ENCODE measurements around the gene RNLS. TPM values are rescaled to one million over a fixed set of nuclear protein-coding genes. Genes with fewer than 3 reads are reported as not detected.

The RNLS gene
- total RNA-seq, 1 experiment from 2014 or later = not detected

- ATAC-seq (no peak), DNase-seq (ENCODE audit: low read depth, low spot score) (no peak)
- H3K4me2 ChIP-seq (ENCODE audit: low read length) = no peak overlapping the region
- H3K4me1 ChIP-seq (ENCODE audit: control insufficient read depth in 1 of 2, insufficient read depth in 2 of 2, low read length in 2 of 2) = peaks cover 9 to 10% of the 10 kb centered on the region in 2 experiments; a peak in 3 of 4 replicates
- intact Hi-C loops (cut with micrococcal nuclease) = no loop called here
- no peak overlapping the region for H3K9ac ChIP-seq (ENCODE audit: low read length)
- H3K27ac ChIP-seq (ENCODE audit: low read depth, low read length) = no peak overlapping the region
- RAD21 ChIA-PET (ENCODE audit: low non-redundant PET in 1 of 2, low total read pairs in 2 of 2, uncharacterized antibody in 2 of 2, unreplicated experiment in 2 of 2) = no interaction called here
- H2AFZ ChIP-seq (ENCODE audit: low read depth, low read length, poor library complexity, severe bottlenecking) = no peak overlapping the region
- BruUV-seq (replicated peaks) = no TSS peak
- CTCF ChIA-PET = no interaction called here
- no peaks in the 10 kb centered on the region for H3K36me3 ChIP-seq (ENCODE audit: control insufficient read depth in 1 of 2, insufficient read depth in 2 of 2, low read length in 2 of 2)
- H3K9me3 ChIP-seq (ENCODE audit: control insufficient read depth in 1 of 2, insufficient read depth in 1 of 2, low read depth in 1 of 2, low read length in 2 of 2) = no peaks in the 10 kb centered on the region
- no peak for TF ChIP-seq POLR2A (IDR thresholded peaks at IDR 0.05; ENCODE audit: borderline replicate concordance, extremely low read depth, insufficient read depth, insufficient read length)
- TF ChIP-seq ELF1 (IDR thresholded peaks at IDR 0.05; ENCODE audit: borderline replicate concordance, low read depth) = no peak
- TF ChIP-seq SP1 (IDR thresholded peaks at IDR 0.05; ENCODE audit: low read depth) = no peak
- no peak for TF ChIP-seq REST (IDR thresholded peaks at IDR 0.05; ENCODE audit: low read depth)
- no peak for TF ChIP-seq ZFX (IDR thresholded peaks at IDR 0.05)
- no peak for TF ChIP-seq CEBPB (IDR thresholded peaks at IDR 0.05; ENCODE audit: low read depth)
- TF ChIP-seq ZNF274 (IDR thresholded peaks at IDR 0.05; ENCODE audit: low read depth, low read length) = no peak
- TF ChIP-seq RAD21 (IDR thresholded peaks at IDR 0.05; ENCODE audit: low read depth) = no peak
- TF ChIP-seq EZH2phosphoT487 (IDR thresholded peaks at IDR 0.05; ENCODE audit: borderline replicate concordance) = no peak
- TF ChIP-seq FOSL1 (IDR thresholded peaks at IDR 0.05; ENCODE audit: low read depth) = no peak
- no peak for TF ChIP-seq POLR2AphosphoS5 (IDR thresholded peaks at IDR 0.05; ENCODE audit: low read depth, low read length)
- no peak for TF ChIP-seq JUND (IDR thresholded peaks at IDR 0.05)
- H3K4me3 ChIP-seq (replicated peaks in 1 of 2; ENCODE audit: low read depth in 1 of 2, low read length in 2 of 2) = no peak overlapping the region
- POLR2A ChIA-PET = no interaction called here
- H3K9me2 ChIP-seq (ENCODE audit: insufficient read depth) = no peaks in the 10 kb centered on the region
- no peaks in the 10 kb centered on the region for H4K20me1 ChIP-seq (ENCODE audit: insufficient read depth)
- no peaks in the 10 kb centered on the region for H3K79me2 ChIP-seq (ENCODE audit: insufficient read depth, low read length)
- no peaks in the 10 kb centered on the region for H3K27me3 ChIP-seq (ENCODE audit: insufficient read depth, low read length)
These were observed 53.0 kb downstream of the RNLS start for GRCh38 chr10:88530093-88530492.

All from HCT116 (cell line).